Glomerular visceral epithelial cell (primary cell): ENCODE data around the gene PDE4C.
A peak's percentile ranks its signal among the peaks of the same experiment; 100 is the strongest.
"Not testable (repeated sequence)": the region's sequence is repeated elsewhere in the genome, so short reads cannot be mapped to it uniquely, and the experiment has no call there.

ENCODE experiments used
- DNase-seq: peaks from one replicate; pipeline ENCODE4 v3.0.0-alpha.2; 2016; ENCODE audit errors: extremely low spot score

PDE4C gene

DNA sequence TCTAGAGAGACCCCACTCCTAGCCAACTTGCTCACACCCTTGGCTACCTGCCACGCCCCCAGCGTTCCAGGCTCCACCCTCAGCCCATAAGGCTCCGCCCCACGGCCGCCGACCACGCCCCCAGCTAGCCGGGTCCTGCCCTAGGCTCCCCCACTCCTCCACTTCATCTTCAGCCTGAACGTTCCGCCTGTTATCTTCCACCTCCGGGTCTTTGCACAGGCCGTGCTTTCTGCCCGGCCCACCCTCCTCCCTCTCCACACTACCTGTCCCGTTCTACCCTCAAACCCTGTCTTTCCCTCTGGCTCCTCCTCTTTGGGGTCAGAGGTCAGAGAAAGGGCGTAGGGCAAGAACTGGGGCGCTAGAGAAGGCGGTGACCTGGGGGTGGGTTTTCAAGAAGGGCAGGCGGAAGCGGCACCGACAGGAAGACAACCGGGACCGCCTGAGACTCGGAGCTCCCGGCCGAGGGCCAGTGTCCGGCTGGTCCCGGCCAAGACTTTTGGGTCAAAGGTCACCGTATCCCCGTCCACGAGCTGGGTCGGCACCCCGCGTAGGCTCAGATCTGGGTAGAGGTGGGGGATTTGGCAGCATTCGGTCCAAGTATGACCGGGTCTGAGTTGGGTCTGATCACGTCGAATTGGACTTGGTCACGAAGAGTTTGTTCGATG lies 2.2 kb downstream of the PDE4C start:
- peak; percentile 23 for DNase-seq

DNA sequence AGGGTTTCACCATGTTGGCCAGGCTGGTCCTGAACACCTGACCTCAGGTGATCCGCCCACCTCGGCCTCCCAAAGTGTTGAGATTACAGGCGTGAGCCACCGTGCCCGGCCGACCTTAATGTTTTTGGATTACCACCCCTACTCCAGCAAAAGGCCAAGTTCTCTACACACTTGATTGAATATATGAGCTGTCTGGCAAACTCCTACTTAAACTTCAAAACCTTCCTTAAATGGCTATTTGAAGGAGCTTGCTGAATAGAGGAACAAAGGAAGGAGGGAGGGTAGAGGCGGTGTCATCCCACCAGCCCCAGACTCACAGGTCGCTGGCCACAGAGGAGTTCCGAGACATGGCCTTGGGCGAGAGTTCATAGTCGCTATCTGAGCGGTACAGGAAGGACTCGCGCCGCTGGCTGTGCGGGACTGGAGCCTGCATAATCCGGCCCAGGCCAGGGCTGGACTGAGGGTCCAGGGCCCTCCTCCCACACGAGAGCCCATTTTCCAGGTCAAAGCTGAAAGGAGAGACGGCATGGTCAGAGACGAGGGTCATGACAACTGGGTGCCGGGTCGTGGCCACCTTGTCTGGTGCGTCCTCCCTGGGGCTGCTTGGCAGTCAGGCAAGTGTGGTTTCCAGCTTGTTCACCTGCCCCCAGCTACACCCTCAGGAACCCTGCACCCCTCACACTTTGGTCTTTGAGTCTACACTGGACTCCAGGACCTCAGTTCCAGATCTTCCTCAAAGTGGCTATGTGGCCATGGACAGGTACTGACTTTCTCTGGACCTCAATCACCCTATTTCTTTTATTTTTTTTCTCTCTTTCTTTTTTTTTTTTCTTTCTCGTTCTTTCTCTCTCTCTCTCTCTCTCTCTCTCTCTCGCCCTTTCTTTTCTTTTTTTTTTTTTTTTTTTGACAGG lies 4.2 kb downstream of the PDE4C start:
- DNase-seq: no peak

DNA sequence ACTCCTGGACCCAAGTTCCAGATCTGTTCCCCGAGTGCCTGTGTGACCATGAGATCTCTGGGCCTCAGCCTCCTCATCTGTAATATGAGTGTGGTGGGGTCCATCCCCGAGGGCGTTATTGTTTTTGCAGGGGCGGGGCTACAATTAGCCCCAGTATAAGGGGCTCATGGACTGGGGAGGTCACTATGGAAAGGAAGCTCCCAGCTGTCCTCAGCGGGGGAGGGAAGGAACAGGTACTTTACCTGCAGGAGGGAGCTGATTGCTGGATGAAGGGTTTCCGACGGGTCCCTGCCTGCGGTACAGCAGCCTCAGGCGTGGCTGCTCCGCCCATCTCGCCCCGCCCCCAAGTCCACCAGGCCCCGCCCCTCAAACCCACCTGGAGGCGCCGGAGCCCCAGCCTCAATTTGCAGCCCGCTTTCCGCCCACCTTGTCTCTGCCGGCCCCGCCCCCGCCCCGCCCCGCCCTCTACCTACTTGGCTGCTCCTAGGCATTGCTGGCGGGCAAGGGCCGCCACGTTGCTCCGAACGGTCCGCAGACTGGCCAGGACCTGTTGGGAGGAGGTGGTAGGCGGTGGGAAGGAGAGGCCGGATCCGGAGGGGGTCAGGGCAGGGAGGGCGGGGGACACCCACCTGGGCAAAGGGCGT lies 5.5 kb downstream of the PDE4C start:
- DNase-seq: no peak

DNA sequence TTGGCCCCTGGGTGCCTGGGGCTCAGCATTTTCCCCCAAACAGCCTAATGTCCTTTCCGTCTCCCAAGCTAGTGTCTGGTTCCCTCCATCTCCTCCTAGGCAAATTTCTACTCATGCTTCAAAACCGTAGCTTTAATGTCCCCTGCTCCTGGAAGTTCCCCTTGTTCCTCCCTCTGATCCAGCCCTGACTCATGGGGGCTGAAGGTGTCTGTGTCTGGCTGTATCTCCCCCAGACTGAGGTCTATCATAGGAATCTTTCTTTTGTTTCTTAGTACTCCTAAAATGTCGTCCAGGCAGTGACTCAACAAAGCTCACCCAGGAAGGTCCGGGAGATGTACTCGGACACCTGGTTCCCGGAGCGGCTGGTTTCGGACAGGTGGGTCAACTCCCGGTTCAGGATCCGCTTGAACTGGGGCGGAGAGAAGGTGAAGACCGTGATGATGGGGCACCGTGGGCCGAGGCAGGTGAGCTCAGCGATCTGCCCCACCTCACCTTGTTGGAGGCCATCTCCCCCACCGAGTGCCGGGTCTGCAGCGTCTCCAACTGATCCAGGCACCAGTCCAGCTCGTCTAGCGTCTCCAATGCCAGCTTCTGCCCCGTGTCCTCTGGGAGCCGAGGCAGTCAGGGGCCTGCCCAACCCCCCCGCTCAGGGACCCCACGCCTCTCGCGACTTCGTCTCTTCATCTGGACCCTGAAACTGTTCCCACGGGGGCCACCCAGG lies 6.2 kb downstream of the PDE4C start:
- no peak for DNase-seq

DNA sequence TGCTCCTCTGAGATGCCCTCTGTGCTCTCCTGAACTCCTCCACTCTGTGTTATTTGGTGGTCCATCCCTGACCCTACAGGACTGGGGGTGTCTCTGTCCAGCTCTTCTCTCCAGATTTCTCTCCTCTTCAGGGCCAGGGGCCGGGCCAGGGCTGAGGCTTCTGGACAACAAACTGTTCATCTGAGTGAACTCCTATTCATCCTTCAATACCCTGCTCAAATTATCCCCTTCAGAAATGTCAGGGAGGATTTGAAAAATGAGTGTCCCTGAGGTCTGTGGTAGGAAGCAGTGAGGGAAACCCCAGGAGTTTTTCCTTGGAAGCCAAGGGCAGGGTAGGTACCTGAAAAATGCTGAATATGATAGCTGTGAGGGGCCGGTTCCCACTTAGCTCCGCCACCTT lies 7.6 kb downstream of the PDE4C start:
- no peak for DNase-seq

DNA sequence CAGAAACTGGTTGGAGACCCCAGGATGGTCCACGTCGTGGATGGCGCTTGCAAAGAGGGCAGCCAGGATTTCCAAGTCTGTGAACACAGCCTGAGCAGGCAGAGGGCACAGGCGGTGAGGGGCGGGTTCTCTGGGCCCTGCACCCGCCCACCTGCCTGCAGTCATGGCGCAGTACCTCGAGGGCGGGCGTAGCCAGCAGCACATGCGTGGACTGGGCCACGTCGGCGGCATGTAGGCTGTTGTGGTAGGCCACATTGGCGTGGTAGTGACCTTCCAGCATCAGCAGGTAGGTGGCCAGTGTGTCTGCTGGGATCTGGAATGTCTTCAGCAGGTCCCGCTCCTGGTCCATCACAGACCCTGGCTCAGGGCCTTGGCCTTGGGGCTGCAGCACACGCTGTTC lies 8.1 kb downstream of the PDE4C start:
- no peak for DNase-seq

DNA sequence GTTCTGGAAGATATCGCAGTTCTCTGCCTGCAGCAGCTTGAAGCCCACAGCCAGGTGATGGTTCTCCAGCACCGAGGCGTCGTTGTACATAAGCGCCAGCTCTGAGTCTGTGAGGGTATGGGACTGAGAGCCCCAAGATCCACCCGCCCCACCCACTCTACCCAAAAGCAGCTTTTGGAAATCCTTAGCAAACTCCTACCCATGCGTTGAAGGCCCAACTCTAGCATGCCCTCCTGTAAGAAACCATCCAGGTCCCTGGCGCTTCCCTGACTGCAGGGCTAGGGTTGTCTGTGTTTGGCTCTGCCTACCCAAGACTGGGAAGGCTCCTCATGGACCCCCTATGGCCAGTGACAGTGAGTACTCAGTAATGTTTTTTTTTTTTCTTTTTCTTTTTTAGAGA lies 9.4 kb downstream of the PDE4C start:
- no peak for DNase-seq

DNA sequence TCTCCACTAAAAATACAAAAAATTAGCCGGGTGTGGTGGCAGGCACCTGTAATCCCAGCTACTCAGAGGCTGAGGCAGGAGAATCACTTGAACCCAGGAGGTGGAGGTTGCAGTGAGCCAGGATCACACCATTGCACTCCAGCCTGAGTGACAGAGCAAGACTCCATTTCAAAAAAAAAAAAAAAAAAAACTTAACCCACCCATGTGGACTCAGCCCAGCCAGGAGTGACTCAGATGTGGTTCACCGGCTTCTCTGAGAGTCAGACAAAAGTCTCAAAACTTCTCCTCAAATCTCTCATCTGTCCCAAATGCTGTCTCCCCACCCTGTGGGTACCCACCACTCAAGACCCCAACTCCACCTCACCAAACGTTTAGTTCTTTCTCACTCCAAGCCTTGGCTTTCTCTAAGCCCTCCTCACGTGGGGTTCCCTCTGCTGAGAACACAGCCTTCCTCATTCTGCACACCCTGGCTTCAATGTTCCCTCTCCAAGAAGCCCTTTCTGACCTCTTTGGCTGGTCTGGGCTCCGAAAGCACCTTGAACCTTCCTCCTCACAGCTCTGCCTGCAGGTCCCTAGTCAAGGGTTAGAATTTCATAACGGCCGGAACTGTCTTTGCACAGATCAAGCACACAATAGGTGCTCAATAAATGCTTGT lies 11.3 kb downstream of the PDE4C start:
- peak; percentile 30 for DNase-seq

DNA sequence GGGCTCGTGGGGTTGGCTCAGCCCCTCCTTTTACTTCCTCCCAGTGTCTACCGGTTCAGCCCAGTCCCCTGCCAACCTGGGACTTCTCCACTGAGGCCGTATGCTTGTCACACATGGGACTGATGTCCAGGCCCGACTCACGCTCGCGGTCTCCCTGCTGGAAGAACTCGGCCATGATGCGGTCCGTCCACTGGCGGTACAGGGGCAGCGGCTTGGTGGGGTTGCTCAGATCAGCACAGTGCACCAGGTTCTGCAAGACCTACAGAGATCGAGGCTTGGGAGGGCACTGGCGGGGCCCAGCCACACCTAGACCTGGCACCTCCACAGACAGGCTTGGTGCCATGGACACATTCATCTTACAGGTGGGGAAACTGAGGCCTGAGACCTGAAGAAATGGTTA lies 14.6 kb downstream of the PDE4C start:
- DNase-seq: no peak

DNA sequence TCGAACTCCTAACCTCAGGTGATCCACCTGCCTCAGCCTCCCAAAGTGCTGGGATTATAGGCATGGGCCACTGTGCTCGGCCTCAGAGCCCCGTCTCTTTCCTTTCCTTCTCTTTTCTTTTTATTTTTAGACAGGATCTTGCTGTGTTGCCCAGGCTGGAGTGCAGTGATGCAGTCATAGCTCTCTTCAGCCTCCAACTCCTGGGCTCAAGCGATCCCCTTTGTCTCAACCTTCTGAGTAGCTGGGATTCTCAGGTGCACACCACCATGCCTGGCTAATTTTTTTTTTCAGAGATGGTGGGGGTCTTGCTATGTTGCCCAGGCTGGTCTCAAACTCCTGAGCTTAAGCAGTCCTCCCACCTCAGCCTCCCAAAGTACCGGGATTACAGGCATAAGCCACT lies 16.3 kb downstream of the PDE4C start:
- not testable (repeated sequence) for DNase-seq

DNA sequence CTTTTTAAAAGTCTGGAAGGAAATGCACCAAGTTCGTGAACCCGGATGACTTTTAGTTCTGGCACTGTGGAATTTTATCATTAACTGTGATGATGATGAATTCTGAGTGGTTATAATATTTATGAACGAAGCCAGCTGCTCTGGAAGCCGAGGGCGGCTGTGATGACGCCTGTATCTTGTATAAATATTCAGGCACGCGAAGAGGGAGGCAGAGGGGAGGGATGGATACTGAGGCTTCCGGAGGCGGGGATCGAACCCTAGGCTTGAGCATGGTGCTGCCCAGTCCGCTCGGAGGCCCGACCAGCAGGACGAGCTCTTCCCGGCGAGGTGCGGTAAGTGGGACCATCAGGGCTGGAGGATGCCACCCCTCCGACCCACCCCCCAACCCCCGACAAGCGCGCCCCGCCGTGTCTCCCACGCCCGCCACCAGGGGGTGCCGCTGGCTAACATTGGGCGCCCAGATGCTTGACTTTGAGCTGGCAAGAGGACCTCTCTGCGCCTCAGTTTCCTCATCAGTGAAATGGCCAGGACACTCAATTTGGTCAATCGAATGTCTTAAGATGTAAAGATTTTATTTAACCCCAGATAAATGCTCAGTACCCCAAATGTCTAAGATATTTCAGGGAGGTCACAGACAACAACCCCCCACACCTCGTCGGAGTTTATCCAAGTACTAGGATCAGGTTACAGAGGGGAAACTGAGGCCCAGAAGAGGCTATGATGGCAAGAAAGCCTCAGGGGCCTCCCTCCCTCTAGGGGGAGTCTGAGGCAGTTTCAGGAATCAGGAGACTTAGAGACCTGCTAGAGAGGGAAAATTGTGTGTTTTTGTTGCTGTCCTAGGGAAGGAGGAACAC lies 17.9 kb downstream of the PDE4C start:
- DNase-seq: no peak

DNA sequence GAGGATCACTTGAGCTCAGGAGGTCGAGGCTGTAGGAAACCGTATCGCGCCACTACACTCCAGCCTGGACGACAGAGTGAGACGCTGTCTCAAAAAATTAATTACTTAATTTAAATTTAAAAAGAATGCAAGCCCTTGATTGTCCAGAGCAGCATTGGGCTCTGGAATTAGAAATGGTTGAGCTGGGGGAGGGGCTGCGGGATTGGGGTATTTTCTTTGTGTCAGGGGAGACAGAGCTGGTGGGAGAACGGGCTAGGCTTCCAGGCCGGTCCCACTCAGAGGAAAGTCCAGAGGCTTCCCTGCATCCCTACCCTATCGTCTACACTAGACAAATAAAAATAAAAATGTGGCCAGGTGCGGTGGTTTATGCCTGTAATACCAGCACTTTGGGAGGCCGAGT lies 20.2 kb downstream of the PDE4C start:
- no peak for DNase-seq

DNA sequence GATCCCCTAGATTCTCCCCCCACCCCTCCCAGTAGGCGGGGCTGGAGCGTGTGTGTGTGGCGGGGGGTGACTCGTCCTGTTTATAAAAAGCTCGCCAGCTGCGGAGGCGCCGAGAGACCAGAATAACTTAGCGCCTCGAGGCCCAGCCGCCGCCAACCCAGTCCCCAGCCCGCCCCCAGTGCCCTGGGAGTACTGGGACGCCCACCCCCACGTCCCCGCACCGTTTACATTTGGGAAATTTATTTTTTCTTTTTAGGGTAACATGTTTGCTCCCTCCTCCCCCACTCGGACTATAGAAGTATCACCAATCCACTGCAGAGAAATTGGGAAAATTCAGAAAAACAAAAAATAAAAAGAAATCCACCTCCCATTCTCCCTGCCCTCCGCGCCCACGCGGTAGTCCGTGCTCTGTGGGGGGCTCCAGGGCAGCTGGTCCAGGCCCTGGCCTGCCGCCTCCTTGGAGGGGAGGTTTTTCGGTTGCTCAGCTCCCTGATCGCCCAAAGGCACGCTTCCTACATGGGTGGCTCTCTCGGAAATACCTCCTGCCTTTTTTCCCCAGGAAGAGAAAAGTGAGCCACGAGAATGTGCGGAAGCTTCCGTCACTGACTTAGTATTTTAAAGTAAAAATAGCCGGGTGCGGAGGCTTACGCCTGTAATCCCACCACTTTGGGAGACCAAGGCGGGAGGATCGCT lies 20.9 kb downstream of the PDE4C start:
- DNase-seq: peak; percentile 58

DNA sequence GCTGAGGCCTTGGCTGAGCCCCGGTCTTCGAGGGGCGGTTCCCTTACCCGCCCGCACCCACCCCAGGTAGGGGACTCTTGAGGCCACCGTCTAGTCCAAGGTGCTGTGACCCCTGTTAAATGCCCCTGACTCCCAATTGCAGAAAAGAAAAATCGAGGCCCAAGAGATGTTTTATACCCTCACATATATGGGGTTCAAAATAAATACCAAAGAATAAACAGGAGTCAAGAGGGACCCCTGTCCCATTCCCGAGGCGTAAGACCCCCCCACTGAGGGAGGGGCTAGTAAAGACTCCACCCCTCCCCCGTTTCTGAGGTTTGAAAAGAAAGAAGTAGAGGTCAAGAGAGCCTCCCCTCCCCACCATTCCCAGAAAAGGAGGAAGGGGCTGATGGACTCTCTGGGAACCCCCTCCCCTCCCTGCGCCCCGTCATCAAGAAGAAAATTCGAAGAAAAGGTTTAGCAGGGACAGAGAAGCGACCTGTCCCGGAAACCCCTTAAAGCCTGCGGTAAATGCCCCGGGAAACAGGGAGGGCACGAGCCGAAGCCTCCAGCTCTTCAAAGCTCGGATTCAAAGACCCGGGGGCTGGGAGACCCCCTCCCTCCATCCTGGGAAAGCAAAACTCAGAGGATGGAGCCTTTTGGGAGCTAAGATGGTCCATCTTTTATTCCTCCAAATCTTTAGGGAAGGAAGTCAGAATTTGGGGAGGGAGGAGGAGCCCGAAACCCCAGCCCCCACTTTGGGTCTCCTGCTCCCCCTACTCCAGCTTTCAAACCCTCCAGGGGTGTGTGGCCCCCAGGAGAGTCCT lies 21.6 kb downstream of the PDE4C start:
- DNase-seq: no peak

DNA sequence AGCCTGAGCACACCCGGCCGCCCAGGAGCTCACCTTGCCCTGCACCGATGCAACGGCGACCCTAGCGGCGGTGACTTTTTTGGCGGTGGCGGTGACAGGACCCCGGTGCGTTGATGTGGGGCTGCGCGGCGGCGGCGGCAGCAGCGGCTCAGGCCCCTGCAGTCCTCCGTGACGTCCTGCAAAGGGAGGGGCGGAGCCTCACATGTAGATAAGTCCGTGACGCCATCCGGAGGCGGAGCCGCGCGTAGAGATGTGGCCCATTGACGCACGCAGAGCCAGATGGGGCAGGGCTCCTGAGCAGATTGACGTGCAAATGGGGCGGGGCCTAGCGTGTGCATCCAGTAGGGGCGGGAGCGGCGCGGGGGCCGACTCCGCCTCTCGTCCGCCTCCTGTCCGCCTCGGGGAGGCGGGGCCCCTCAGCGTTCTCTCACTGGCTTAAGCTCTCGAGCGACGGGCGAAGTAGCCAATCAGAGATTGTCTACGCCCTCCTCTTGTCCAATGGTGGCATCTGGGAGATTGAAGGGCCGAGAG lies 22.3 kb downstream of the PDE4C start, which contains the start of gene RAB3A:
TSS of gene RAB3A (minus strand) at position 180 of the 531 bp plus-strand sequence. CDS start 1,302 bp downstream, outside the sequence.
- DNase-seq: peak; percentile 100

DNA sequence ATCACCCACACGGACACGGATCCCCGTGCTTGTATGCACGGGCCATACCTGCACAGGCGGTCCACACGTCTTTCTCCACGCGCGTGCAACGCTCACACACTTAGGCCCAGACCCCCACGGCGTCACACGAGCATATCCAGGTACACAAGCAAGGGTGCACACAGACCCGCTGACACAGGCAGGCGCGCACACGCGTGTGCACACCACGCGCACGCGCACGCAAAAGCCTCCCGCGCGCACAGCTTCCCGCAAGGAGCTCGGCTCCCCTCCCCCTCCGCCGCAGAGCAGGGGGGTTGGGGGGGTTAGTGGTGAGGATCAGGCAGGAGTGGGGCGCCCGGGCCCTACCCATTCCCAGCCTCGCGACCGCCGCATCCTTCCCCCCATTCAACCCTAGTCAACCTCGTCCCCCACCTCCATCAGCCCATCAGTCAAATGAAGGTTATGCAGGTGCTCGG lies 22.8 kb downstream of the PDE4C start:
- DNase-seq: peak; percentile 29

DNA sequence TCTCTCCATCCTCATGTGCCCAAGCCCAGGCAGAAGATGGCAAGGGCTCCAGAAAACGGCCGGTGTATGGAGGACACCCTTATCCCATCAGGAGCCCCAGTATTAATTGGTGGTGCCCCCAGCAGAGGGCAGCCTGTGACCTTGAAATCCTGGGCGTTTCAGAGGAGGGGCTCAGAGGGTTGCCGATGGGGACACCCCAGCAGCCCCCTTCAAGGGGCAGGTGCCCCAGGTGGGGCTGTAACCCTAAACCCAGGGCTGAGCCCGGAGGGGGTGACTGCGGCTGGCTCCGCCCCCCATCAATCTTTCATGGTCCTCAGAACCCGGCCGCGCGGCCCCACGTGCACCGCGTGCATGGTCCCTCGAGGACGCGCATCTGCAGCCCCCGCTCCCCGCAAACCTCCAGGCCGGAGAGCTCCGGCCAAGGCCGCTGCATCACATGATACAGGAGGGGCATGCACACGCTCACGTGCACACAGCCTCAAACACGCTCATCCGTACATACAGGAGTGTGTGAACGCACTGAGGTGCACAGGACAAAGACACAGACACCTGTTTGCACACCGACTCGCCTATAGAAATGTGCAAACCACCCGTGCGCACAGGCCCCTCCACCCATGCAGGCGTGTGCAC lies 23.3 kb downstream of the PDE4C start:
- DNase-seq: no peak

DNA sequence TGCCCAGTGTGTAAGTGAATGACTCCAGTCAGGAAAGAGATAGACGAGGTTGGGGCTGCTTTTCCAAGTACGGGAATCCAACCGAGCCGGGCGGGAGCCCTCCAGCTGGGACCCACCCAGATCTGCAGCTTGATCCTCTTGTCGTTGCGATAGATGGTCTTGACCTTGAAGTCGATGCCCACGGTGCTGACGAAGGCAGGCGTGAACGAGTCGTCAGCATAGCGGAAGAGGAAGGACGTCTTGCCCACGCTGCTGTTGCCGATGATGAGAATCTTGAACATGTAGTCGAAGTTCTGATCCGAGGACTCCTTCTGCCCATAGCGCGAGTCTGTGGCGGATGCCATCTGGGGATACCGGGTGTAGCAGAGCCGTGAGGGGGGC lies 23.9 kb downstream of the PDE4C start:
- DNase-seq: no peak
